ENCODE results near the gene OR51B4. TPM values are rescaled to one million over a fixed set of nuclear protein-coding genes. Genes with fewer than 3 reads are reported as not detected.

OR51B4 gene
- total RNA-seq, 1 donor from 2014 or later = not detected

GRCh38 chr11:5251746-5252145 lies 50.0 kb downstream of the OR51B4 start:
- no peak for DNase-seq (ENCODE audit: missing footprints)
- no peak for ATAC-seq
- intact Hi-C loops (cut with DNase I) = no loop called here

Other genes starting within 250 kb of the OR51B4 start
- gene OR52E2, start 242.3 kb downstream of the OR51B4 start, total RNA-seq = not detected
- not detected for gene OR52E1, start 232.4 kb downstream of the OR51B4 start, total RNA-seq
- not detected for gene OR52A5, start 163.6 kb downstream of the OR51B4 start, total RNA-seq
- not detected for gene OR52A1, start 147.2 kb downstream of the OR51B4 start, total RNA-seq
- gene OR51V1, start 101.3 kb downstream of the OR51B4 start, total RNA-seq = not detected
- 140 TPM for gene HBB, start 74.9 kb downstream of the OR51B4 start, total RNA-seq
- not detected for gene HBD, start 67.5 kb downstream of the OR51B4 start, total RNA-seq
- not detected for gene HBG1, start 52.1 kb downstream of the OR51B4 start, total RNA-seq
- not detected for gene HBG2, start 47.2 kb downstream of the OR51B4 start, total RNA-seq
- gene HBE1, start 32.0 kb downstream of the OR51B4 start, total RNA-seq = not detected
- not detected for gene OR51B2, start 22.4 kb upstream of the OR51B4 start, total RNA-seq
- gene OR51B5, start 41.6 kb upstream of the OR51B4 start, total RNA-seq = not detected
- not detected for gene OR51B6, start 49.6 kb upstream of the OR51B4 start, total RNA-seq
- gene OR51M1, start 81.9 kb upstream of the OR51B4 start, total RNA-seq = not detected
- gene OR51Q1, start 120.2 kb upstream of the OR51B4 start, total RNA-seq = not detected
- not detected for gene OR51I1, start 139.6 kb upstream of the OR51B4 start, total RNA-seq
- not detected for gene OR51I2, start 147.4 kb upstream of the OR51B4 start, total RNA-seq
- gene OR52D1, start 186.7 kb upstream of the OR51B4 start, total RNA-seq = not detected
- gene UBQLN3, start 208.0 kb upstream of the OR51B4 start, total RNA-seq = not detected
- 0.24 TPM for gene UBQLNL, start 214.8 kb upstream of the OR51B4 start, total RNA-seq
- not detected for gene OR52H1, start 246.6 kb upstream of the OR51B4 start, total RNA-seq